Measurements from ENCODE around the gene SCGB1D1.
A peak's percentile ranks its signal among the peaks of the same experiment; 100 is the strongest.

The SCGB1D1 gene

GRCh38 chr11:62237499-62237898, 47.5 kb downstream of the SCGB1D1 start:
- DNase-seq: no peak

GRCh38 chr11:62238151-62238550, 48.1 kb downstream of the SCGB1D1 start:
- DNase-seq: no peak

GRCh38 chr11:62241095-62241494, 51.1 kb downstream of the SCGB1D1 start:
- no peak for DNase-seq

- DNase-seq: peak in 1 of 2 donors; percentile 2
Measured at GRCh38 chr11:62242021-62242420, 52.0 kb downstream of the SCGB1D1 start, which contains the start of gene SCGB1D2. Gene SCGB1D2 (plus strand): TSS chr11:62242239. CDS start chr11:62242308, 69 bp downstream.
